OCI-LY3 (cell line): Measurements from ENCODE around the gene STT3B.

Experiments used
- H2AFZ ChIP-seq: fragments of 200-600, 300-600 bp; shearing (Covaris generic); 2 replicates; pipeline ENCODE4 v1.6.0; 2014; ENCODE audit warnings: antibody characterized with exemption, low read depth, low read length
- H3K27ac ChIP-seq: fragments of 200-600, 300-600 bp; sonication (generic); 2 replicates; pipeline ENCODE4 v1.5.1; 2014; ENCODE audit warnings: mild to moderate bottlenecking, low read length, moderate library complexity, mixed read lengths
- H3K27me3 ChIP-seq: fragments of 200-600, 300-600 bp; sonication (generic); 2 replicates; pipeline ENCODE4 v1.6.1; 2014; ENCODE audit warnings: low read depth, low read length, mixed read lengths
- H3K36me3 ChIP-seq: fragments of 200-600, 300-600 bp; sonication (generic); replicated peaks from 2 replicates; pipeline ENCODE3; 2014; ENCODE audit warnings: low read depth, low read length, mixed read lengths
- H3K4me1 ChIP-seq: fragments of 300-600, 200-600 bp; sonication (generic); 2 replicates; pipeline ENCODE4 v1.6.1; 2014; ENCODE audit warnings: low read length, mixed read lengths
- H3K4me2 ChIP-seq: fragments of 200-600, 300-600 bp; sonication (generic); 2 replicates; pipeline ENCODE4 v1.6.1; 2014; ENCODE audit warnings: low read length, mixed read lengths
- H3K4me3 ChIP-seq: fragments of 300-600, 200-600 bp; sonication (generic); 2 replicates; pipeline ENCODE4 v1.5.1; 2014; ENCODE audit warnings: antibody characterized with exemption, mild to moderate bottlenecking, low read length, moderate library complexity
- H3K79me2 ChIP-seq: fragments of 300-600, 200-600 bp; shearing (Covaris generic); 2 replicates; pipeline ENCODE4 v1.6.1; 2014; ENCODE audit warnings: mild to moderate bottlenecking, low read length, mixed read lengths
- H3K9ac ChIP-seq: fragments of 300-600, 200-600 bp; shearing (Covaris generic); 2 replicates; pipeline ENCODE4 v1.6.0; 2014; ENCODE audit warnings: mild to moderate bottlenecking, low read length, moderate library complexity
- H3K9me3 ChIP-seq: fragments of 200-600, 300-600 bp; shearing (Covaris generic); 2 replicates; pipeline ENCODE4 v1.6.1; 2014; ENCODE audit warnings: low read length, mixed read lengths; ENCODE audit not compliant: insufficient read depth
- H4K20me1 ChIP-seq: fragments of 200-600, 300-600 bp; sonication (generic); 2 replicates; pipeline ENCODE4 v1.6.1; 2016; ENCODE audit warnings: low read length, mixed read lengths; ENCODE audit not compliant: insufficient read depth
- CTCF ChIP-seq: fragments of 200-600, 300-600 bp; sonication (generic); IDR thresholded peaks from 2 replicates; pipeline ENCODE4 v1.5.1; 2014; ENCODE audit warnings: antibody characterized with exemption, low read length, low read depth
- EZH2phosphoT487 ChIP-seq: fragments of 200-600 bp; shearing (Covaris generic); IDR thresholded peaks from 2 replicates; pipeline ENCODE4 v1.6.1; 2018; ENCODE audit warnings: antibody characterized with exemption, mixed run types, low read depth

STT3B gene

GRCh38 chr3:31525532-31525931 lies 7.2 kb upstream of the STT3B start:
- peaks cover 5% of the 10 kb centered on the region for H3K36me3 ChIP-seq
- H3K9ac ChIP-seq: no peak overlapping the region
- H3K4me2 ChIP-seq: no peak overlapping the region
- H2AFZ ChIP-seq: no peak overlapping the region
- H3K9me3 ChIP-seq: no peaks in the 10 kb centered on the region
- H3K4me1 ChIP-seq: peaks cover 37% of the 10 kb centered on the region
- no peak for TF ChIP-seq CTCF
- no peak for TF ChIP-seq EZH2phosphoT487
- no peak overlapping the region for H3K4me3 ChIP-seq
- H3K27ac ChIP-seq: no peak overlapping the region
- peaks cover 9% of the 10 kb centered on the region for H3K79me2 ChIP-seq
- H4K20me1 ChIP-seq: no peaks in the 10 kb centered on the region
- no peaks in the 10 kb centered on the region for H3K27me3 ChIP-seq

- Histone ChIP-seq H3K9me3 (no peaks in the 10 kb centered on the region), H3K27ac (no peak overlapping the region), H3K27me3 (no peaks in the 10 kb centered on the region), H3K4me2 (no peak overlapping the region), H3K79me2 (peaks cover 39% of the 10 kb centered on the region), H3K9ac (no peak overlapping the region), H3K4me1 (peaks cover 32% of the 10 kb centered on the region), H3K4me3 (no peak overlapping the region), H2AFZ (no peak overlapping the region), H4K20me1 (peaks cover 9% of the 10 kb centered on the region), H3K36me3 (peaks cover 12% of the 10 kb centered on the region)
- no peak for TF ChIP-seq CTCF
- no peak for TF ChIP-seq EZH2phosphoT487
These were observed 3.3 kb upstream of the STT3B start for GRCh38 chr3:31529421-31529820.

DNA sequence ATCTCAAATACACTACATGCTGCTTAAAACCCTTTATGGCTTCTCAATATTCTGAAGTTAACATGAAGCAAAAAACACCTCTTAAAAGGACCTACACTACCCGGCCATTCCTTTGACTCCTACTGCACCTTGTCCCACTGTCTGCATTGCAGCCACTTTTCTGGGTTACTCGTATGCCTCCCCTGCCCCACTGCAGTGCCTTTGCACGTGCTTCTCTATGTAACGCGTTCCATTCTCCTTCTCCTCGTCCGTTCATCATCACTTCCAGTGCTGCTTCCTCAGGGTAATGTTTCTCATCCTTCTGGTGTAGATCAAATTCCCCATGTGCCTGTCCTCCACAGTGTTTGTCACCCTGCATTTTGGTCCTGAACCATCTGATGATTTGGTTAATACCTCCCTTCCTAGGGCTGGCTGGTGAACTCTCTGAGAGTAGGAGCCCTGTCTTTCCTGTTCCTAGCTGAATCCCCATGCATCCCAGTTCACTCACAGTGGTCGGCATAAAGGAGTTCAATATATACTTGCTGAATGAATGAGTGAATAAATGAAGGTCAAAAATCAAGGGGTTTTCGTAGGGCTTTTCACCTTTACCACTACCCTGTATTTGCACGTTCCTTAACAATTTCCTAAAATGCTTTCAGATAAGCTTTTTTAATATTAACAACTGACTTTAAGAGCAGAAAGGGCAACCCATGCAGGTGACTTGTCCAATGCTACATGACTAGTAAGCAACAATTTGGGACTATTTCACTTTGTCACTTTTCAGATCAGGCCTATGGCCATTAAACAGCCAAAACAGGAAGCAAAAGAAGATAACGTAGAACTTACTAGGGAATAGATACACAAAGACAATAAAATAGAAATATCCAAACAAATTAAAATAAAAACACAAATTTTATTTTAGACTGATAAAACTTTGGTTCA lies 2.4 kb upstream of the STT3B start:
- H3K9ac ChIP-seq: peak overlapping the region; percentile 97
- peak overlapping the region; percentile 87 for H3K4me2 ChIP-seq
- H3K27me3 ChIP-seq: no peaks in the 10 kb centered on the region
- peaks cover 48% of the 10 kb centered on the region for H3K79me2 ChIP-seq
- H2AFZ ChIP-seq: no peak overlapping the region
- H3K4me3 ChIP-seq: peak overlapping the region; percentile 85
- peaks cover 18% of the 10 kb centered on the region for H3K36me3 ChIP-seq
- peaks cover 39% of the 10 kb centered on the region for H3K4me1 ChIP-seq
- no peak for TF ChIP-seq CTCF
- no peak for TF ChIP-seq EZH2phosphoT487
- H4K20me1 ChIP-seq: peaks cover 16% of the 10 kb centered on the region
- no peaks in the 10 kb centered on the region for H3K9me3 ChIP-seq
- H3K27ac ChIP-seq: no peak overlapping the region

DNA sequence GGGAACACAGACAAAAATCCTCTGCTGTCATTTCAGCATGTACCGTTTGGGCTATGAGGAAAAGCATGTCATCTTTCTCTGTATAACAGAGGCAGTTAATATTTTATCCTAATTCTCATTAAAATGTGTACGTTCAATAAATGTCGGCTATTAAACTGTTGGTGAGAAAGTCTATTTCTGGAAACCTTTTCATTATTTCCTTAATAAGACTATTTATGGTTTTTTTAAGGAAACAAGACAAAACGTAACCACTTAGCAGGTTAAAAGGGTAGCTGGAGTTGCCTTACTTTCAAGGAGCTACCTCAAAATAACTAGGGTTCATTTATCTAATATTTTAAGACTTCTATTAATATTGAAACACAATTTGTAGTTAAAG lies 1.8 kb upstream of the STT3B start:
- Histone ChIP-seq H3K9ac (peak overlapping the region; percentile 97), H3K4me2 (peak overlapping the region; percentile 87), H2AFZ (peak overlapping the region; percentile 56; the same call in 1 of the 2 replicates), H3K27me3 (no peaks in the 10 kb centered on the region), H3K4me3 (peak overlapping the region; percentile 85), H3K79me2 (peaks cover 54% of the 10 kb centered on the region), H4K20me1 (peaks cover 23% of the 10 kb centered on the region), H3K9me3 (no peaks in the 10 kb centered on the region), H3K36me3 (peaks cover 18% of the 10 kb centered on the region), H3K4me1 (peaks cover 43% of the 10 kb centered on the region), H3K27ac (peak overlapping the region; percentile 91)
- TF ChIP-seq CTCF: no peak
- no peak for TF ChIP-seq EZH2phosphoT487
